SK-N-MC (cell line): ENCODE data around the gene EEF1A1.
"Not testable (repeated sequence)": the region's sequence is repeated elsewhere in the genome, so short reads cannot be mapped to it uniquely, and the experiment has no call there.

Experiments
- DNase-seq: peaks from one replicate; pipeline ENCODE4 v3.0.0-alpha.2; 2011; ENCODE audit warnings: low read depth, low spot score
- H3K27ac ChIP-seq: fragments of 200-600 bp; sonication (generic); 2 replicates; pipeline ENCODE4 v1.5.1; 2016; ENCODE audit warnings: mixed run types
- H3K36me3 ChIP-seq: fragments of 200-600 bp; sonication (generic); 2 replicates; pipeline ENCODE4 v1.6.1; 2017; ENCODE audit warnings: antibody characterized with exemption, low read length, mixed read lengths; ENCODE audit not compliant: insufficient read depth
- H3K4me3 ChIP-seq: fragments of 200-600 bp; sonication (generic); 2 replicates; pipeline ENCODE4 v1.5.1; 2016
- H3K9ac ChIP-seq: fragments of 200-600 bp; sonication (generic); 2 replicates; pipeline ENCODE4 v1.8.0; 2017; ENCODE audit warnings: mixed run types, mixed read lengths; ENCODE audit not compliant: insufficient read length
- H3K9me3 ChIP-seq: fragments of 200-600 bp; sonication (generic); 2 replicates; pipeline ENCODE4 v1.6.1; 2017; ENCODE audit warnings: low read depth, mild to moderate bottlenecking, antibody characterized with exemption, low read length, moderate library complexity, mixed read lengths
- EZH2 ChIP-seq: fragments of 200-600 bp; sonication (generic); IDR thresholded peaks from one replicate; pipeline ENCODE4 v1.6.1; 2017; ENCODE audit warnings: antibody characterized with exemption
- FOXP2 ChIP-seq: optimal IDR thresholded peaks from 2 replicates; pipeline ENCODE3; 2011; ENCODE audit warnings: mild to moderate bottlenecking, moderate library complexity; ENCODE audit not compliant: insufficient read depth; ENCODE audit errors: extremely low read length, control extremely low read depth
- POLR2AphosphoS5 ChIP-seq: IDR thresholded peaks from 2 replicates; pipeline ENCODE4 v1.6.1; 2012; ENCODE audit warnings: mild to moderate bottlenecking, low read depth, low read length, borderline replicate concordance

Gene EEF1A1

GRCh38 chr6:73520688-73521350, at the start of gene EEF1A1:
TSS of gene EEF1A1 (minus strand) at chr6:73521032. CDS start at chr6:73520026, 1,006 bp downstream.
- peak; percentile 97 for DNase-seq
- H3K9ac ChIP-seq: peak within 1 kb of the TSS; percentile 100
- peak within 1 kb of the TSS; percentile 99 for H3K4me3 ChIP-seq
- peaks cover 48% of the 10 kb centered on the region for H3K36me3 ChIP-seq
- peaks cover 13% of the 10 kb centered on the region; the same call in 1 of the 2 replicates for H3K9me3 ChIP-seq
- TF ChIP-seq POLR2AphosphoS5 (peak; percentile 100), EZH2 (no peak), FOXP2 (peak; percentile 69)
- H3K27ac ChIP-seq: peak within 1 kb of the TSS; percentile 99

DNA sequence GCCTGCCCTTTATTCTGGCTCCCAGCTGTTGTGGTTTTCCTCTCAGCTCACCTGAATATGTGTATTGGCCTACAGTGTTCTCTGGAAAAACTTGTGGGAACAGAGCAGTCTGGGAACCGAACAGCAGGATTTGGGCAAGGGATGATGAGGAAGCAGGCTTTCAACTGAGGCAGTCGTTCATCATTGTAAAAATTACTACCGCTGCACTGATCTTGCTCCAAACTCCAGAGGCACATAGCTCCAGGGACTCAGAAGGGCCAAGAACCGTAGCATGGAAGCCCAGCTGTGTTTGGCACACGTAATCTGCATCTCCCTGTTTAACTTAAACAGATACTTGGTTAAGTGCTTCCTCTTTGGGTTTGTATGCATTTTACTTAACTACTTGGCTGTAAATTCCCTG, 48.3 kb upstream of the EEF1A1 start:
- Histone ChIP-seq H3K27ac (peak overlapping the region; percentile 77), H3K9ac (no peak overlapping the region), H3K36me3 (no peaks in the 10 kb centered on the region), H3K9me3 (no peaks in the 10 kb centered on the region), H3K4me3 (no peak overlapping the region)
- TF ChIP-seq FOXP2 (no peak), EZH2 (no peak), POLR2AphosphoS5 (no peak)
- DNase-seq: no peak

DNA sequence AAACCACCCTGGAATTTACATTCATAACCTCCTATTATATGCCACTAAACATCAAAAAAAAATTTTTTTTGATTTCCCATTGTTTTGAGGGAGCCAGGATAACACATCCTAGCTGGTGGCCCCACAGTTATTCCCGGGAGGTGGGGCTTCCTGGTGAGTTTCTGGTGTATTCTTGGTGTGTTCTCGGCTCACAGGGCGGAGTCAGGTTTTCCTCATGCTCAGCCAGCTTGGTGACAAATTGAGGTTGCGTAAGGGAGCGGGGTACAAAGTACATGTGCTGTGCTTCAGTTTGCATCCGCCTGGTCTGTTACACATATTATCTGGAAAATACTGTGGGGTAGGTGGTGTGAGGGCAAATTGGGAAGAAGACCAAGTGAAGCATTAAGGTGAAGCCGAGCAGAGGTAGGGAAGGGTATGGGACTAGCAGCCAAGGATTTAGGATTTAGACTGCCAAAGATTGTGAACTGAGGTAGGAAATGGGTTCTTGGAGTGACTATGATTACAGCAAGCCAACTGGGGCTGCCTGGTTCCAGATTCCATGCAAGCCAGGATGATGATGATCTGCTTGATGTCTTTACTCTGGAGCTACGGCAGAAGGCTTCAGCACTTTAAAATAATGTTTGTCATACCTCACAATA, 46.2 kb upstream of the EEF1A1 start:
- no peaks in the 10 kb centered on the region for H3K9me3 ChIP-seq
- peak; percentile 86 for DNase-seq
- H3K4me3 ChIP-seq: peak overlapping the region; percentile 46
- TF ChIP-seq FOXP2: peak; percentile 74
- TF ChIP-seq POLR2AphosphoS5: 0 out of 2 replicates have a peak, but pooled peaks have one; percentile 28
- no peak for TF ChIP-seq EZH2
- H3K36me3 ChIP-seq: no peaks in the 10 kb centered on the region
- H3K27ac ChIP-seq: peak overlapping the region; percentile 98
- H3K9ac ChIP-seq: no peak overlapping the region

- H3K27ac ChIP-seq: peak overlapping the region; percentile 98
- DNase-seq, H3K9me3 ChIP-seq, H3K36me3 ChIP-seq: not testable (repeated sequence)
- peak overlapping the region; percentile 46 for H3K4me3 ChIP-seq
- H3K9ac ChIP-seq: peak overlapping the region; percentile 41
These were observed 45.6 kb upstream of the EEF1A1 start for GRCh38 chr6:73566486-73566871.

- peak overlapping the region; percentile 41 for H3K9ac ChIP-seq
- H3K9me3 ChIP-seq: no peaks in the 10 kb centered on the region
- H3K4me3 ChIP-seq: peak overlapping the region; percentile 46
- TF ChIP-seq EZH2 (no peak), POLR2AphosphoS5 (no peak), FOXP2 (no peak)
- H3K27ac ChIP-seq: peak overlapping the region; percentile 98
- no peaks in the 10 kb centered on the region for H3K36me3 ChIP-seq
- peak; percentile 58 for DNase-seq
These were observed 45.1 kb upstream of the EEF1A1 start for GRCh38 chr6:73565767-73566485.

- Histone ChIP-seq H3K4me3 (no peak overlapping the region), H3K36me3 (no peaks in the 10 kb centered on the region), H3K27ac (peak overlapping the region; percentile 98), H3K9ac (no peak overlapping the region), H3K9me3 (no peaks in the 10 kb centered on the region)
- TF ChIP-seq FOXP2 (no peak), EZH2 (no peak), POLR2AphosphoS5 (no peak)
- DNase-seq: no peak
These were observed 43.9 kb upstream of the EEF1A1 start for GRCh38 chr6:73564578-73565345.

DNA sequence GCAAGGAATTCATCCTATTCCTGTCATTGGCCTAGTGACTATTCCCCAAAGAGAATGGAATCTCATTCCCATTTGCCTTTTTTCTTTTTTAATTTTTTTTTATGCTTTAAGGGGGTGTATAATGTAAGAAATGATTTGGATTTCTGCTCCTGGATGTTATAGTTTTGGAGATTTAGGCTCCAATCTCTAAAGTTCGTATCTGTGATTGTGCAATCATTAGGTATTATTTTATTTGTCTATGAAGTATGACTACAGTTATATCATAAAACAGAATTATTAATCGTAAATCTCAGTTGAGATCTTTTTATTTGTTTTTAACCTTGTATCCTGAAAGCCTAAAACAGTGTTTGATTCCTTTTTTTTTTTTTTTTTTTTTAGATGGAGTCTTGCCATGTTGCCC, 41.7 kb upstream of the EEF1A1 start:
- H3K36me3 ChIP-seq: no peaks in the 10 kb centered on the region
- no peaks in the 10 kb centered on the region for H3K9me3 ChIP-seq
- H3K9ac ChIP-seq: no peak overlapping the region
- H3K27ac ChIP-seq: 0 out of 2 replicates have a peak overlapping the region, but pooled peaks have one; percentile 37
- no peak overlapping the region for H3K4me3 ChIP-seq
- TF ChIP-seq POLR2AphosphoS5: no peak
- no peak for TF ChIP-seq FOXP2
- TF ChIP-seq EZH2: no peak
- no peak for DNase-seq
